GM12892 (cell line): ENCODE measurements around the gene PPHLN1.

Source experiments
- POLR2A ChIP-seq: IDR thresholded peaks from 2 replicates; pipeline ENCODE4 v1.6.1; 2011; ENCODE audit warnings: low read depth, low read length, control low read depth
- TAF1 ChIP-seq: IDR thresholded peaks from 2 replicates; pipeline ENCODE4 v1.6.1; 2011; ENCODE audit warnings: low read depth, mild to moderate bottlenecking, control low read depth, low read length, borderline replicate concordance

GRCh38 chr12:42402821-42403411, 76.9 kb downstream of the PPHLN1 start:
- TF ChIP-seq POLR2A, result no peak
- no peak for TF ChIP-seq TAF1
